IMR-90 (cell line): ENCODE measurements around the gene IFRD1. TPM values are rescaled to one million over a fixed set of nuclear protein-coding genes. Genes with fewer than 3 reads are reported as not detected.
A peak's percentile ranks its signal among the peaks of the same experiment; 100 is the strongest.

ENCODE experiments used
- ATAC-seq: fragments of 200-7000 bp; cut with Tn5 transposase; 2 replicates; pipeline ENCODE4 v1.9.1; 2020; ENCODE audit warnings: low read depth, mild to moderate bottlenecking, moderate library complexity
- BruUV-seq: library from RNA; stranded (reverse); fragments of 400-500 nt; replicated peaks from 2 replicates; lab custom pipeline; 2021; lab: Mats Ljungman, UMichigan
- CTCF ChIA-PET: fragments of 300-600 bp; formaldehyde crosslinking; extraction: SDS; loops from one replicate; lab custom pipeline; 2021; ENCODE audit warnings: antibody characterized with exemption; lab: Yijun Ruan, JAX
- POLR2A ChIA-PET: fragments of 300-600 bp; sonication (Branson Sonifier 250); formaldehyde crosslinking; loops from one replicate; lab custom pipeline; 2022; ENCODE audit warnings: antibody characterized with exemption; ENCODE audit not compliant: unreplicated experiment; lab: Charles Lee
- DNase-seq: peaks from one replicate; pipeline ENCODE4 v3.0.0; 2013
- H2AFZ ChIP-seq: replicated peaks from 2 replicates; pipeline ENCODE3; 2013; ENCODE audit warnings: low read length, mild to moderate bottlenecking; ENCODE audit not compliant: poor library complexity
- H2AK5ac ChIP-seq: 2 replicates; pipeline ENCODE4 v1.6.1; 2013; ENCODE audit warnings: low read depth, low read length, inconsistent platforms
- H2AK9ac ChIP-seq: replicated peaks from 2 replicates; pipeline ENCODE3; 2013; ENCODE audit warnings: mild to moderate bottlenecking, low read depth, low read length, moderate library complexity; ENCODE audit not compliant: poor library complexity
- H2BK120ac ChIP-seq: 2 replicates; pipeline ENCODE4 v1.6.1; 2013; ENCODE audit warnings: low read depth, low read length, inconsistent platforms
- H2BK15ac ChIP-seq: 3 replicates; pipeline ENCODE4 v1.6.1; 2013; ENCODE audit warnings: low read depth, low read length, inconsistent platforms
- H2BK20ac ChIP-seq: 2 replicates; pipeline ENCODE4 v1.6.1; 2013; ENCODE audit warnings: low read depth, mild to moderate bottlenecking, inconsistent platforms, low read length, moderate library complexity
- H2BK5ac ChIP-seq: 2 replicates; pipeline ENCODE4 v1.6.1; 2013; ENCODE audit warnings: mild to moderate bottlenecking, low read depth, low read length, inconsistent platforms; ENCODE audit not compliant: poor library complexity, severe bottlenecking
- H3K14ac ChIP-seq: replicated peaks from 2 replicates; pipeline ENCODE4 v1.6.1; 2013; ENCODE audit warnings: low read depth, low read length, inconsistent platforms
- H3K18ac ChIP-seq: 2 replicates; pipeline ENCODE4 v1.6.1; 2013; ENCODE audit warnings: low read depth, low read length, control low read depth
- H3K23ac ChIP-seq: 2 replicates; pipeline ENCODE4 v1.6.1; 2013; ENCODE audit warnings: low read depth, low read length, inconsistent platforms
- H3K27ac ChIP-seq: 2 replicates; pipeline ENCODE4 v1.5.1; 2013; ENCODE audit warnings: mild to moderate bottlenecking, control low read depth, low read length; ENCODE audit not compliant: insufficient read depth
- H3K27me3 ChIP-seq: 2 replicates; pipeline ENCODE4 v1.6.1; 2013; ENCODE audit warnings: low read length; ENCODE audit not compliant: control insufficient read depth, insufficient read depth
- H3K36me3 ChIP-seq: 2 replicates; pipeline ENCODE4 v1.6.1; 2013; ENCODE audit warnings: low read length, mixed read lengths; ENCODE audit not compliant: control insufficient read depth, insufficient read depth
- H3K4ac ChIP-seq: 2 replicates; pipeline ENCODE4 v1.6.1; 2013; ENCODE audit warnings: low read depth, low read length, inconsistent platforms
- H3K4me1 ChIP-seq: 2 replicates; pipeline ENCODE4 v1.6.1; 2013; ENCODE audit warnings: low read length, mixed read lengths; ENCODE audit not compliant: control insufficient read depth, insufficient read depth
- H3K4me2 ChIP-seq: 2 replicates; pipeline ENCODE4 v1.6.1; 2013; ENCODE audit warnings: low read depth, mild to moderate bottlenecking, control low read depth, low read length, moderate library complexity
- H3K4me3 ChIP-seq: 2 replicates; pipeline ENCODE4 v1.5.1; 2013; ENCODE audit warnings: low read depth, mild to moderate bottlenecking, control low read depth, low read length, moderate library complexity; ENCODE audit not compliant: insufficient read depth
- H3K56ac ChIP-seq: 2 replicates; pipeline ENCODE4 v1.6.1; 2013; ENCODE audit warnings: low read length, inconsistent platforms; ENCODE audit not compliant: insufficient read depth; ENCODE audit errors: extremely low read depth
- H3K79me1 ChIP-seq, 2 experiments: 2 replicates each; pipeline ENCODE4 v1.6.1; 2013; ENCODE audit warnings: low read length in 2 of 2, inconsistent platforms in 1 of 2, low read depth in 1 of 2
- H3K9ac ChIP-seq: 2 replicates; pipeline ENCODE4 v1.6.1; 2013; ENCODE audit warnings: low read depth, low read length, control low read depth
- H3K9me1 ChIP-seq: 2 replicates; pipeline ENCODE4 v1.6.1; 2013; ENCODE audit warnings: low read length, inconsistent platforms; ENCODE audit not compliant: insufficient read depth
- H3K9me3 ChIP-seq: 2 replicates; pipeline ENCODE4 v1.6.1; 2013; ENCODE audit warnings: low read length; ENCODE audit not compliant: control insufficient read depth, insufficient read depth
- H4K20me1 ChIP-seq: 2 replicates; pipeline ENCODE4 v1.6.1; 2013; ENCODE audit warnings: low read length, inconsistent platforms; ENCODE audit not compliant: insufficient read depth
- H4K5ac ChIP-seq: 2 replicates; pipeline ENCODE4 v1.6.1; 2013; ENCODE audit warnings: mild to moderate bottlenecking, low read depth, low read length, control low read depth
- H4K8ac ChIP-seq, 2 experiments: 2 replicates each; pipeline ENCODE4 v1.6.1; 2013; ENCODE audit warnings: low read depth in 2 of 2, low read length in 2 of 2, control low read depth in 1 of 2, inconsistent platforms in 1 of 2
- H4K91ac ChIP-seq: 2 replicates; pipeline ENCODE4 v1.6.1; 2013; ENCODE audit warnings: low read depth, low read length, inconsistent platforms; ENCODE audit not compliant: insufficient read depth
- BHLHE40 ChIP-seq: fragments of 150-350 bp; IDR thresholded peaks from 2 replicates; pipeline ENCODE4 v1.6.1; 2016; ENCODE audit warnings: mild to moderate bottlenecking, low read depth, low read length
- CEBPB ChIP-seq: IDR thresholded peaks from 2 replicates; pipeline ENCODE4 v1.6.1; 2012; ENCODE audit warnings: low read depth, low read length, improper control_type of control experiment
- CHD1 ChIP-seq: IDR thresholded peaks from 2 replicates; pipeline ENCODE4 v1.6.1; 2012; ENCODE audit warnings: low read depth, low read length, improper control_type of control experiment
- CTCF ChIP-seq: conservative IDR thresholded peaks from 2 replicates; pipeline ENCODE4 v1.5.1; 2012; ENCODE audit warnings: mild to moderate bottlenecking, low read depth, low read length, improper control_type of control experiment
- ELK1 ChIP-seq: fragments of 150-350 bp; IDR thresholded peaks from 2 replicates; pipeline ENCODE4 v1.6.1; 2016; ENCODE audit warnings: low read depth, mild to moderate bottlenecking, low read length, moderate library complexity, borderline replicate concordance
- MAFK ChIP-seq: IDR thresholded peaks from 2 replicates; pipeline ENCODE4 v1.6.1; 2012; ENCODE audit warnings: low read depth, low read length, improper control_type of control experiment
- MAZ ChIP-seq: IDR thresholded peaks from 2 replicates; pipeline ENCODE4 v1.6.1; 2012; ENCODE audit warnings: low read depth, mild to moderate bottlenecking, low read length, improper control_type of control experiment, moderate library complexity, borderline replicate concordance
- MXI1 ChIP-seq: IDR thresholded peaks from 2 replicates; pipeline ENCODE4 v1.6.1; 2012; ENCODE audit warnings: low read depth, mild to moderate bottlenecking, low read length, moderate library complexity, borderline replicate concordance
- NFE2L2 ChIP-seq: fragments of 150-350 bp; IDR thresholded peaks from 2 replicates; pipeline ENCODE4 v1.6.1; 2016; ENCODE audit warnings: low read depth, mild to moderate bottlenecking, low read length
- POLR2A ChIP-seq: IDR thresholded peaks from 2 replicates; pipeline ENCODE4 v1.6.1; 2012; ENCODE audit warnings: mild to moderate bottlenecking, low read depth, low read length
- RAD21 ChIP-seq: IDR thresholded peaks from 2 replicates; pipeline ENCODE4 v1.6.1; 2012; ENCODE audit warnings: low read length, improper control_type of control experiment
- RCOR1 ChIP-seq: IDR thresholded peaks from 2 replicates; pipeline ENCODE4 v1.6.1; 2012; ENCODE audit warnings: mild to moderate bottlenecking, low read length, improper control_type of control experiment; ENCODE audit not compliant: insufficient replicate concordance
- RFX5 ChIP-seq: IDR thresholded peaks from 2 replicates; pipeline ENCODE4 v1.8.0; 2012; ENCODE audit warnings: low read depth, mild to moderate bottlenecking, low read length, moderate library complexity
- SMC3 ChIP-seq: fragments of 150-350 bp; IDR thresholded peaks from 2 replicates; pipeline ENCODE4 v1.6.1; 2016; ENCODE audit warnings: low read depth, mild to moderate bottlenecking, antibody characterized with exemption, low read length, moderate library complexity
- WGBS, 2 experiments: methylation state at CpG; one replicate each; pipeline versions ENCODE4 v1.1.5 to v1.1.7; 2013; ENCODE audit warnings: missing lambda C conversion rate in 2 of 2; ENCODE audit not compliant: insufficient read length in 1 of 2; ENCODE audit errors: extremely low coverage in 2 of 2; 5-methylcytosine and 5-hydroxymethylcytosine counted together
- dilution Hi-C: fragments of 300-500 bp; cut with HindIII; formaldehyde crosslinking; loops from one replicate; pipeline ENCODE4 v1.14.3; 2018; ENCODE audit warnings: low sequenced_read_pairs; ENCODE audit not compliant: unreplicated experiment
- in situ Hi-C: fragments of 300-500 bp; cut with MboI; formaldehyde crosslinking; loops from 3 replicates; pipeline ENCODE4 v1.14.3; 2019; ENCODE audit warnings: low sequenced_read_pairs, inconsistent platforms, mixed read lengths
- intact Hi-C: fragments of 100-400 bp; cut with micrococcal nuclease; formaldehyde crosslinking; loops from 2 replicates; pipeline ENCODE4 v1.10.0; 2022
- polyA plus RNA-seq, 3 experiments: library from polyadenylated mRNA; depleted of rRNA; stranded (reverse); fragments of >200 nt; gene quantifications; 2 replicates each; pipeline ENCODE4 v1.2.3, GENCODE V29; 2012; ENCODE audit warnings: low replicate concordance in 1 of 3
- total RNA-seq: library from RNA; depleted of rRNA; stranded (reverse); fragments of >200 nt; gene quantifications from 2 replicates; pipeline ENCODE4 v1.2.3, GENCODE V29; 2012

Gene IFRD1
- total and polyA plus RNA-seq, 2 of the 4 experiments (the other 2 are of a cell fraction): 18.3 to 25.3 TPM

GRCh38 chr7:112411186-112411795, 39.0 kb upstream of the IFRD1 start:
- Histone ChIP-seq H2AK5ac (no peak overlapping the region), H3K36me3 (no peaks in the 10 kb centered on the region), H3K4me1 (peaks cover 3% of the 10 kb centered on the region; the same call in 1 of the 2 replicates), H2AK9ac (no peak overlapping the region), H3K27ac (no peak overlapping the region), H3K4me2 (no peak overlapping the region), H3K79me1 (no peaks in the 10 kb centered on the region), H2BK5ac (no peak overlapping the region), H3K9ac (no peak overlapping the region), H3K4ac (no peak overlapping the region), H3K23ac (no peak overlapping the region), H3K14ac (no peak overlapping the region), H2BK120ac (no peak overlapping the region), H3K18ac (no peak overlapping the region), H2BK15ac (no peak overlapping the region), H2BK20ac (no peak overlapping the region), H2AFZ (no peak overlapping the region), H3K9me3 (no peaks in the 10 kb centered on the region), H3K4me3 (no peak overlapping the region), H3K27me3 (peaks cover 12% of the 10 kb centered on the region), H4K20me1 (no peaks in the 10 kb centered on the region), H3K56ac (no peak overlapping the region), H3K9me1 (no peaks in the 10 kb centered on the region), H4K5ac (no peak overlapping the region), H4K8ac (no peak overlapping the region), H4K91ac (no peak overlapping the region)
- WGBS, 2 experiments: no CpG with 5 or more reads among the region's 7 CpGs
- POLR2A ChIA-PET: no interaction called here
- peak; percentile 74 for ATAC-seq
- dilution Hi-C loops: no loop called here
- DNase-seq: peak; percentile 62
- BruUV-seq: no TSS peak
- intact Hi-C loops: loop anchor here (1.0 to 10.0 kb wide), 6 partner anchors 204 to 658 kb away; partner anchors contain the start of genes DOCK4 and ZNF277
- CTCF ChIA-PET: interaction anchor here (0.6 to 1.3 kb wide), 2 partner anchors 74 to 640 kb away, joined by 3 to 4 read pairs; no protein-coding TSS in a partner anchor
- in situ Hi-C loops: loop anchor here (10.0 kb wide), 2 partner anchors 206 to 666 kb away; partner anchors contain the start of genes DOCK4 and ZNF277
- no peak for TF ChIP-seq MAFK
- peak; percentile 82 for TF ChIP-seq RAD21
- TF ChIP-seq CHD1: no peak
- TF ChIP-seq CEBPB: no peak
- peak; percentile 55 for TF ChIP-seq SMC3
- TF ChIP-seq RFX5: no peak
- no peak for TF ChIP-seq MXI1
- TF ChIP-seq NFE2L2: no peak
- TF ChIP-seq CTCF: peak; percentile 78
- no peak for TF ChIP-seq POLR2A
- no peak for TF ChIP-seq ELK1
- TF ChIP-seq BHLHE40: no peak
- no peak for TF ChIP-seq MAZ
- no peak for TF ChIP-seq RCOR1
